Measurements from ENCODE around the gene SERPINC1.
"Not testable (repeated sequence)": the region's sequence is repeated elsewhere in the genome, so short reads cannot be mapped to it uniquely, and the experiment has no call there.

The SERPINC1 gene

GRCh38 chr1:173863224-173864161 is 53.6 kb downstream of the SERPINC1 start:
- DNase-seq (ENCODE audit: low read depth) = no peak

- no peak for DNase-seq (ENCODE audit: low read depth)
Measured at GRCh38 chr1:173862769-173863223, 54.3 kb downstream of the SERPINC1 start.

GRCh38 chr1:173862146-173862768 is 54.9 kb downstream of the SERPINC1 start:
- DNase-seq (ENCODE audit: low read depth) = peak; percentile 44

- peak; percentile 38 for DNase-seq (ENCODE audit: low read depth)
Measured at GRCh38 chr1:173861731-173862145, 55.4 kb downstream of the SERPINC1 start.

- no peak for DNase-seq (ENCODE audit: low read depth)
Measured at GRCh38 chr1:173860065-173860464, 57.1 kb downstream of the SERPINC1 start.

GRCh38 chr1:173859547-173859946 is 57.6 kb downstream of the SERPINC1 start:
- not testable (repeated sequence) for DNase-seq (ENCODE audit: low read depth)

GRCh38 chr1:173857363-173857917 is 59.7 kb downstream of the SERPINC1 start:
- DNase-seq (ENCODE audit: low read depth) = no peak

- DNase-seq (ENCODE audit: low read depth) = no peak
Measured at GRCh38 chr1:173856903-173857302, 60.2 kb downstream of the SERPINC1 start.

- no peak for DNase-seq (ENCODE audit: low read depth)
Measured at GRCh38 chr1:173856014-173856413, 61.1 kb downstream of the SERPINC1 start.
